ENCODE results near the gene TMEM108. TPM values are rescaled to one million over a fixed set of nuclear protein-coding genes. Genes with fewer than 3 reads are reported as not detected.

The TMEM108 gene
- polyA plus RNA-seq, 1 of the 3 experiments (the other 2 are of a cell fraction) = 8.6 TPM

DNA sequence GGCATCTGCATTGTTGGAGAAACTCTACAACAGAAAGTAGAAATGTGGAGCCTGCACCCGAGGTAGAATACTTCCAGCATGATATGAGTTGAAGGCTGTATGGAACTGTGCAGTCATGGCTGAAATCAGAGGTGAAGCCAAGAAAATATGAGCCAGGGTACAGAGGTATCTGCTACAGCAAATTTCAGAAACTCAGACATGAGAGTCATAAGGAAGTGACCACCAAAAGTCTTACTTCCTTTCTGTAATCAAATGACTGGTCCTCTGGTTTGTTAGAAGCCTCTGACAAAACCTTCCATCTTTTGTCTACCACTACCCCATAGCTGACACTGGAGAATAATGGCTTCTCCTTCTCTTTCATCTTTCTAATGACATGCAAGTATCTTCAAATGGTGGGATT is 159.4 kb downstream of the TMEM108 start:
- H3K4me3 ChIP-seq (ENCODE audit: low read depth in 2 of 2, low read length in 1 of 2) = no peak overlapping the region
- no peak overlapping the region for H3K27ac ChIP-seq (ENCODE audit: low read depth in 2 of 2, low read length in 1 of 2)
- no peaks in the 10 kb centered on the region for H3K36me3 ChIP-seq (replicated peaks in 1 of 2; ENCODE audit: control insufficient read depth in 1 of 2, insufficient read depth in 2 of 2, low read length in 1 of 2)
- no peak for DNase-seq
- H3F3A ChIP-seq (replicated peaks; ENCODE audit: insufficient read depth) = no peaks in the 10 kb centered on the region
- 0 out of 2 replicates have a peak, but pooled peaks cover 4% of the 10 kb centered on the region for H3K9me3 ChIP-seq
- POLR2A ChIA-PET = no interaction called here
- no peaks in the 10 kb centered on the region for H3K9me2 ChIP-seq
- CTCF ChIA-PET = no interaction called here
- no peaks in the 10 kb centered on the region for H4K20me1 ChIP-seq (ENCODE audit: insufficient read depth)
- no peak for TF ChIP-seq GATA2 (CRISPR knock-in tag; IDR thresholded peaks at IDR 0.05)
- no peak for TF ChIP-seq FOSL2 (IDR thresholded peaks at IDR 0.05; ENCODE audit: borderline replicate concordance, low read depth)
- no peak for TF ChIP-seq REST (IDR thresholded peaks at IDR 0.05; ENCODE audit: low read depth, low read length)
- TF ChIP-seq, protein P1, sequence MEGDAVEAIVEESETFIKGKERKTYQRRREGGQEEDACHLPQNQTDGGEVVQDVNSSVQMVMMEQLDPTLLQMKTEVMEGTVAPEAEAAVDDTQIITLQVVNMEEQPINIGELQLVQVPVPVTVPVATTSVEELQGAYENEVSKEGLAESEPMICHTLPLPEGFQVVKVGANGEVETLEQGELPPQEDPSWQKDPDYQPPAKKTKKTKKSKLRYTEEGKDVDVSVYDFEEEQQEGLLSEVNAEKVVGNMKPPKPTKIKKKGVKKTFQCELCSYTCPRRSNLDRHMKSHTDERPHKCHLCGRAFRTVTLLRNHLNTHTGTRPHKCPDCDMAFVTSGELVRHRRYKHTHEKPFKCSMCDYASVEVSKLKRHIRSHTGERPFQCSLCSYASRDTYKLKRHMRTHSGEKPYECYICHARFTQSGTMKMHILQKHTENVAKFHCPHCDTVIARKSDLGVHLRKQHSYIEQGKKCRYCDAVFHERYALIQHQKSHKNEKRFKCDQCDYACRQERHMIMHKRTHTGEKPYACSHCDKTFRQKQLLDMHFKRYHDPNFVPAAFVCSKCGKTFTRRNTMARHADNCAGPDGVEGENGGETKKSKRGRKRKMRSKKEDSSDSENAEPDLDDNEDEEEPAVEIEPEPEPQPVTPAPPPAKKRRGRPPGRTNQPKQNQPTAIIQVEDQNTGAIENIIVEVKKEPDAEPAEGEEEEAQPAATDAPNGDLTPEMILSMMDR (IDR thresholded peaks at IDR 0.05) = no peak
- TF ChIP-seq EZH2phosphoT487 (IDR thresholded peaks at IDR 0.05; ENCODE audit: borderline replicate concordance, low read depth) = no peak
- TF ChIP-seq POLR2AphosphoS5 (IDR thresholded peaks at IDR 0.05; ENCODE audit: low read depth, low read length) = no peak
- TF ChIP-seq, protein P2, sequence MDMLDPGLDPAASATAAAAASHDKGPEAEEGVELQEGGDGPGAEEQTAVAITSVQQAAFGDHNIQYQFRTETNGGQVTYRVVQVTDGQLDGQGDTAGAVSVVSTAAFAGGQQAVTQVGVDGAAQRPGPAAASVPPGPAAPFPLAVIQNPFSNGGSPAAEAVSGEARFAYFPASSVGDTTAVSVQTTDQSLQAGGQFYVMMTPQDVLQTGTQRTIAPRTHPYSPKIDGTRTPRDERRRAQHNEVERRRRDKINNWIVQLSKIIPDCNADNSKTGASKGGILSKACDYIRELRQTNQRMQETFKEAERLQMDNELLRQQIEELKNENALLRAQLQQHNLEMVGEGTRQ (IDR thresholded peaks at IDR 0.05; ENCODE audit: borderline replicate concordance, low read depth, low read length) = no peak
- no peak for TF ChIP-seq RCOR1 (IDR thresholded peaks at IDR 0.05; ENCODE audit: low read length)
- TF ChIP-seq SIN3A (IDR thresholded peaks at IDR 0.05; ENCODE audit: borderline replicate concordance, low read depth, low read length) = no peak
- H3K9ac ChIP-seq = no peak overlapping the region
- no peaks in the 10 kb centered on the region for H3K79me2 ChIP-seq (ENCODE audit: insufficient read depth)
- 43% methylated on average over 1 of the region's 1 CpG for WGBS (ENCODE audit: low lambda C conversion rate)
- no peak overlapping the region for H2AFZ ChIP-seq (ENCODE audit: low read depth)
- no peak overlapping the region for H3K4me2 ChIP-seq
- H3K4me1 ChIP-seq (ENCODE audit: control insufficient read depth in 1 of 2, insufficient read depth in 2 of 2, low read depth in 1 of 2, low read length in 1 of 2) = peaks cover 0 to 3% of the 10 kb centered on the region in 2 experiments; a peak in 2 of 4 replicates
- no peaks in the 10 kb centered on the region for H3K27me3 ChIP-seq (ENCODE audit: insufficient read depth)

- Histone ChIP-seq H3K27me3 (ENCODE audit: insufficient read depth) (no peaks in the 10 kb centered on the region), H3K9me2 (no peaks in the 10 kb centered on the region), H3K36me3 (replicated peaks in 1 of 2; ENCODE audit: control insufficient read depth in 1 of 2, insufficient read depth in 2 of 2, low read length in 1 of 2) (no peaks in the 10 kb centered on the region), H3F3A (replicated peaks; ENCODE audit: insufficient read depth) (peaks cover 24% of the 10 kb centered on the region), H3K27ac (ENCODE audit: low read depth in 2 of 2, low read length in 1 of 2) (no peak overlapping the region), H3K4me1 (ENCODE audit: control insufficient read depth in 1 of 2, insufficient read depth in 2 of 2, low read depth in 1 of 2, low read length in 1 of 2) (peaks cover 11 to 27% of the 10 kb centered on the region in 2 experiments), H3K9ac (no peak overlapping the region), H3K79me2 (ENCODE audit: insufficient read depth) (no peaks in the 10 kb centered on the region), H4K20me1 (ENCODE audit: insufficient read depth) (no peaks in the 10 kb centered on the region), H2AFZ (ENCODE audit: low read depth) (no peak overlapping the region), H3K4me3 (ENCODE audit: low read depth in 2 of 2, low read length in 1 of 2) (no peak overlapping the region), H3K4me2 (no peak overlapping the region), H3K9me3 (no peaks in the 10 kb centered on the region)
- POLR2A ChIA-PET = no interaction called here
- 75% methylated on average over 5 of the region's 5 CpGs for WGBS (ENCODE audit: low lambda C conversion rate)
- DNase-seq = no peak
- CTCF ChIA-PET = no interaction called here
- TF ChIP-seq, protein P2 (IDR thresholded peaks at IDR 0.05; ENCODE audit: borderline replicate concordance, low read depth, low read length) = no peak
- TF ChIP-seq EP300 (IDR thresholded peaks at IDR 0.05; ENCODE audit: borderline replicate concordance in 1 of 2, low read depth in 1 of 2, low read length in 1 of 2) (no peak), SIN3A (IDR thresholded peaks at IDR 0.05; ENCODE audit: borderline replicate concordance, low read depth, low read length) (no peak), FOSL2 (IDR thresholded peaks at IDR 0.05; ENCODE audit: borderline replicate concordance, low read depth) (no peak), RFX5 (IDR thresholded peaks at IDR 0.05; ENCODE audit: low read length) (no peak), TEAD4 (IDR thresholded peaks at IDR 0.05; ENCODE audit: borderline replicate concordance, insufficient read depth) (no peak), RAD21 (IDR thresholded peaks at IDR 0.05; ENCODE audit: low read length) (no peak), POLR2AphosphoS5 (IDR thresholded peaks at IDR 0.05; ENCODE audit: low read depth, low read length) (no peak), CHD2 (IDR thresholded peaks at IDR 0.05; ENCODE audit: low read length, partially characterized antibody) (no peak), ELF1 (IDR thresholded peaks at IDR 0.05) (no peak), RXRA (IDR thresholded peaks at IDR 0.05; ENCODE audit: borderline replicate concordance, low read depth) (no peak)
- TF ChIP-seq, protein P3, sequence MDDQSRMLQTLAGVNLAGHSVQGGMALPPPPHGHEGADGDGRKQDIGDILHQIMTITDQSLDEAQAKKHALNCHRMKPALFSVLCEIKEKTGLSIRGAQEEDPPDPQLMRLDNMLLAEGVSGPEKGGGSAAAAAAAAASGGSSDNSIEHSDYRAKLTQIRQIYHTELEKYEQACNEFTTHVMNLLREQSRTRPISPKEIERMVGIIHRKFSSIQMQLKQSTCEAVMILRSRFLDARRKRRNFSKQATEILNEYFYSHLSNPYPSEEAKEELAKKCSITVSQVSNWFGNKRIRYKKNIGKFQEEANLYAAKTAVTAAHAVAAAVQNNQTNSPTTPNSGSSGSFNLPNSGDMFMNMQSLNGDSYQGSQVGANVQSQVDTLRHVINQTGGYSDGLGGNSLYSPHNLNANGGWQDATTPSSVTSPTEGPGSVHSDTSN (IDR thresholded peaks at IDR 0.05) = no peak
- TF ChIP-seq, protein P4, sequence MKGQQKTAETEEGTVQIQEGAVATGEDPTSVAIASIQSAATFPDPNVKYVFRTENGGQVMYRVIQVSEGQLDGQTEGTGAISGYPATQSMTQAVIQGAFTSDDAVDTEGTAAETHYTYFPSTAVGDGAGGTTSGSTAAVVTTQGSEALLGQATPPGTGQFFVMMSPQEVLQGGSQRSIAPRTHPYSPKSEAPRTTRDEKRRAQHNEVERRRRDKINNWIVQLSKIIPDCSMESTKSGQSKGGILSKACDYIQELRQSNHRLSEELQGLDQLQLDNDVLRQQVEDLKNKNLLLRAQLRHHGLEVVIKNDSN (IDR thresholded peaks at IDR 0.05; ENCODE audit: borderline replicate concordance, low read depth) = no peak
Observed at GRCh38 chr3:133206921-133207320, 168.7 kb downstream of the TMEM108 start.

Measured in SK-N-SH (cell line).